ENCODE data around the gene MYF5.

DNA sequence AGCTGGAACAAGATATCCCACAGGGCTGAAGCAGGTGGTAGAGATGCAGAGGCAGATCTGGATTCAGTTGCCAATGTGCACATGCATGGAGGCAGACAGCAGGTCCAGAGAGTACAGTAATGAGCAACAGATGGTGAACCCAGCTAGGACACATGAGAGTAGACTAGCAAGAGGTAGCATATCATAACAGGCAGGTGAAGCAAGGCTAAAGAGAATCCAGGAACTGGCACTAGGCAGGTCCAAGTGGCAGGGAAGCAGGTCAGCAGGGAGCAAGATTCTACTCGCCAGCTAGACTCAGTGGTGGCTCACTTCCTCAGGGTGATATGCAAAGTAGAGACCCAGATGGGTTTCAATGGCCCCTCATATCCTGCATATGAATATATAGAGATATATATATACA lies 24.6 kb upstream of the MYF5 start:
- no peak for TF ChIP-seq EZH2 (IDR thresholded peaks at IDR 0.05; ENCODE audit: insufficient read depth, poor library complexity, severe bottlenecking)
- no peak for TF ChIP-seq EZH2phosphoT487 (IDR thresholded peaks at IDR 0.05; ENCODE audit: insufficient read depth, low read depth)
